Liver (tissue), 2 donors: ENCODE results near the gene LIMD2.

Experiments
- TF ChIP-seq, protein P1 (sequence below): IDR thresholded peaks from 2 replicates; pipeline ENCODE4 v1.6.1; 2016; ENCODE audit warnings: antibody characterized with exemption
- TF ChIP-seq, protein P2 (sequence below): fragments of 150-350 bp; IDR thresholded peaks from 2 replicates; pipeline ENCODE4 v1.5.1; 2017; ENCODE audit warnings: improper control_type of control experiment, low read depth, low read length; ENCODE audit not compliant: missing input control
- donor health status: healthy.

DNA sequence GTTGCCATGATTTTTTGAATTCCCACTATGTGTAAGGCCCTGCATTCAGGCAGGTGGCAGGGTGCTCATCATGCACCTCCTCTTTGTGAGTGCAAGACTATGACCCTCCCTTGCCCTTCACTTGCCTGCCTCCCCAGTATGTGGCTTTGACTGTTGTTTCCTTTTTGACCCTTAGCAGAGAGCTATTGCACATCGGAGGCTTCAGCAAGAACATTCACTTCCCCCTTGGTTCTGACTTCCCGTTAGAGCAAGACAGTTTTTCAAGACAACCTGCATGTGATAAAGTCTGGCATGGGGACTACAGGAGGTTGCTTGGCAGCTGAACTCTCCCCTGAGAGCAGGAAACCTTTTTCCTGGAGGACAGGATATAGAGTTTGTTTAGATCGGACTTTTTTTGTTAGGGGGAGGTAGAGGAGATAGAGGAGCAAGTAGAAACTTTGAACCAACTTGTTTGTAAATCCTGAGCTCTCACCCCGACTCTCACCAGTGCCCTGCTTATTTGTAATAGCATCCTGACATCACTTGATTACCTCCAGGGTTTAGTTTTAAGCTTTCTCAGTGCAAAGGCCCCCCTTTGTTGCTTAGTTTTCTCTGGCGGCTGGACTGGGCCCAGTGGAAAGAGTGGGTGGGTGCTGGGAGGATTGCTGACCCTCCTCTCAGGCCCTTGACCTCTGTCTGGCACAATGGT lies 34.3 kb downstream of the LIMD2 start:
- TF ChIP-seq, protein P1, sequence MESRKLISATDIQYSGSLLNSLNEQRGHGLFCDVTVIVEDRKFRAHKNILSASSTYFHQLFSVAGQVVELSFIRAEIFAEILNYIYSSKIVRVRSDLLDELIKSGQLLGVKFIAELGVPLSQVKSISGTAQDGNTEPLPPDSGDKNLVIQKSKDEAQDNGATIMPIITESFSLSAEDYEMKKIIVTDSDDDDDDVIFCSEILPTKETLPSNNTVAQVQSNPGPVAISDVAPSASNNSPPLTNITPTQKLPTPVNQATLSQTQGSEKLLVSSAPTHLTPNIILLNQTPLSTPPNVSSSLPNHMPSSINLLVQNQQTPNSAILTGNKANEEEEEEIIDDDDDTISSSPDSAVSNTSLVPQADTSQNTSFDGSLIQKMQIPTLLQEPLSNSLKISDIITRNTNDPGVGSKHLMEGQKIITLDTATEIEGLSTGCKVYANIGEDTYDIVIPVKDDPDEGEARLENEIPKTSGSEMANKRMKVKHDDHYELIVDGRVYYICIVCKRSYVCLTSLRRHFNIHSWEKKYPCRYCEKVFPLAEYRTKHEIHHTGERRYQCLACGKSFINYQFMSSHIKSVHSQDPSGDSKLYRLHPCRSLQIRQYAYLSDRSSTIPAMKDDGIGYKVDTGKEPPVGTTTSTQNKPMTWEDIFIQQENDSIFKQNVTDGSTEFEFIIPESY: no peak
- TF ChIP-seq, protein P2, sequence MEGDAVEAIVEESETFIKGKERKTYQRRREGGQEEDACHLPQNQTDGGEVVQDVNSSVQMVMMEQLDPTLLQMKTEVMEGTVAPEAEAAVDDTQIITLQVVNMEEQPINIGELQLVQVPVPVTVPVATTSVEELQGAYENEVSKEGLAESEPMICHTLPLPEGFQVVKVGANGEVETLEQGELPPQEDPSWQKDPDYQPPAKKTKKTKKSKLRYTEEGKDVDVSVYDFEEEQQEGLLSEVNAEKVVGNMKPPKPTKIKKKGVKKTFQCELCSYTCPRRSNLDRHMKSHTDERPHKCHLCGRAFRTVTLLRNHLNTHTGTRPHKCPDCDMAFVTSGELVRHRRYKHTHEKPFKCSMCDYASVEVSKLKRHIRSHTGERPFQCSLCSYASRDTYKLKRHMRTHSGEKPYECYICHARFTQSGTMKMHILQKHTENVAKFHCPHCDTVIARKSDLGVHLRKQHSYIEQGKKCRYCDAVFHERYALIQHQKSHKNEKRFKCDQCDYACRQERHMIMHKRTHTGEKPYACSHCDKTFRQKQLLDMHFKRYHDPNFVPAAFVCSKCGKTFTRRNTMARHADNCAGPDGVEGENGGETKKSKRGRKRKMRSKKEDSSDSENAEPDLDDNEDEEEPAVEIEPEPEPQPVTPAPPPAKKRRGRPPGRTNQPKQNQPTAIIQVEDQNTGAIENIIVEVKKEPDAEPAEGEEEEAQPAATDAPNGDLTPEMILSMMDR: no peak
